ENCODE results near the gene CHIC2.
A peak's percentile ranks its signal among the peaks of the same experiment; 100 is the strongest.

The CHIC2 gene

GRCh38 chr4:53997898-53998297 is 66.5 kb downstream of the CHIC2 start:
- DNase-seq: no peak

- no peak for DNase-seq
Observed at GRCh38 chr4:53994382-53995102, 69.9 kb downstream of the CHIC2 start.

- no peak for DNase-seq
Observed at GRCh38 chr4:53992785-53993184, 71.6 kb downstream of the CHIC2 start.

DNA sequence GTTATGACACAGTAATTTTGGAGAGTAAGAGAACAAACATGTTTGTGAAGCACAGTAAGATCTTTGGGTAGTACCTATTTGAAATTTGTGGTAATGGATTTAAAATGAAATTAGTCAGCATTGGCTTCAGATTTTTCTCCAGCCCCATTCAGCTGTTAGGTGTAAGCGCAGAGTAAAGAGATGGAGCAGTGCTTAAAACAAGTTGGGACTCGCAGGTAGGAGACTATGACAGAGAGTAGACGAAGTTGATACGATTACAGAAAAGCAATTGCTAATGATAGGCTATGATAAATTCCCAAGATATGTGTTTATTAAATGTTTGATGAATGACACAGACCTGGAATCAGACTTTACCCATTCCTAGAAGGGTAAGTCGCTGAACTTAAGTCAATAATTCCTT is 72.6 kb downstream of the CHIC2 start:
- no peak for DNase-seq

GRCh38 chr4:53990641-53991040 is 73.8 kb downstream of the CHIC2 start:
- no peak for DNase-seq

GRCh38 chr4:53987761-53988171 is 76.6 kb downstream of the CHIC2 start:
- DNase-seq: peak; percentile 63

GRCh38 chr4:53986062-53986461 is 78.3 kb downstream of the CHIC2 start:
- no peak for DNase-seq

DNA sequence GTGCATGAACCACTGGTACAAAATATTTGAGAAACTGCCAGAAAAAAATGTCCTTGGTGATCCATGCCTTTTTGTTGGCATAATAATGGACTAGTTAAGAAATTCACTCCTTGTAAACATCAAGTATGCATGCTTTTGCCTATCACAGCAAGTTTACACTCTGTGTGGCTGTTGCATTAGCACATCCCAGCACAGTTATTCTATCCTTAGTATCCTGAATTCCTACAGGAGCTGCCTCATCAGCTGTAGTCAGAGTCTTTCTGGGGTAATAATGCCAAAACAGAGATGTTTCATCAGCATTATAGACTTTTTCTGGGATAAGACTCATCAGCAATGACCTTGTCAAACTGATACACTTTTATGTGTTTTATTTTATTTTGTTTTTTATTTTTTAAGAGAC is 82.8 kb downstream of the CHIC2 start:
- no peak for DNase-seq

DNA sequence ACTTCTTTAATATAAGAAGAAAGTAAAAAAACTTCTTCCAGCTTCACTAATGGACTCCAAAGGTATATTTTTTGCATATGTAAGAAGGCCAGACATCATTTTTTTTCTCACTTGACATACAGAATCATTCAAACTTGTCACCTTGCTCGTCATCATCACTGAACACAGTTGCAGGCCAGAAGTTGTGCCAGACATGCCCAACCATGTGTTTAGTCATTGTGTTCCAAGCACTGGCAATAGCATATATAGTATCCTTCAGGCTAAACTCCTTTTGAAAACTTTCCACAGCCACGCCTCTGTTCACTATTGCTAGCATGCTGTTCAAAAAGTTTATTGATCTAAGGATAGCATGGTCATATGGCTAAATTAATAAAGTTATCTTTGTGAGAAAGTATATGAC is 83.3 kb downstream of the CHIC2 start:
- DNase-seq: no peak

GRCh38 chr4:53974561-53974960 is 89.8 kb downstream of the CHIC2 start:
- DNase-seq: no peak

- DNase-seq: no peak
Observed at GRCh38 chr4:53967986-53968385, 96.4 kb downstream of the CHIC2 start.

- no peak for DNase-seq
Observed at GRCh38 chr4:53963781-53964180, 100.6 kb downstream of the CHIC2 start.

GRCh38 chr4:53963336-53963735 is 101.1 kb downstream of the CHIC2 start:
- DNase-seq: no peak

GRCh38 chr4:53962516-53963225 is 101.7 kb downstream of the CHIC2 start:
- peak; percentile 24 for DNase-seq

GRCh38 chr4:53961351-53961750 is 103.1 kb downstream of the CHIC2 start:
- no peak for DNase-seq

- DNase-seq: no peak
Observed at GRCh38 chr4:53960843-53961242, 103.6 kb downstream of the CHIC2 start.
